ENCODE results near the gene MICOS13. TPM values are rescaled to one million over a fixed set of nuclear protein-coding genes. Genes with fewer than 3 reads are reported as not detected.
"Not testable (repeated sequence)": the region's sequence is repeated elsewhere in the genome, so short reads cannot be mapped to it uniquely, and the experiment has no call there.

Gene MICOS13
- total RNA-seq, 4 donors from 2014 or later, result 46.4 to 70.0 (median 59.3) TPM

DNA sequence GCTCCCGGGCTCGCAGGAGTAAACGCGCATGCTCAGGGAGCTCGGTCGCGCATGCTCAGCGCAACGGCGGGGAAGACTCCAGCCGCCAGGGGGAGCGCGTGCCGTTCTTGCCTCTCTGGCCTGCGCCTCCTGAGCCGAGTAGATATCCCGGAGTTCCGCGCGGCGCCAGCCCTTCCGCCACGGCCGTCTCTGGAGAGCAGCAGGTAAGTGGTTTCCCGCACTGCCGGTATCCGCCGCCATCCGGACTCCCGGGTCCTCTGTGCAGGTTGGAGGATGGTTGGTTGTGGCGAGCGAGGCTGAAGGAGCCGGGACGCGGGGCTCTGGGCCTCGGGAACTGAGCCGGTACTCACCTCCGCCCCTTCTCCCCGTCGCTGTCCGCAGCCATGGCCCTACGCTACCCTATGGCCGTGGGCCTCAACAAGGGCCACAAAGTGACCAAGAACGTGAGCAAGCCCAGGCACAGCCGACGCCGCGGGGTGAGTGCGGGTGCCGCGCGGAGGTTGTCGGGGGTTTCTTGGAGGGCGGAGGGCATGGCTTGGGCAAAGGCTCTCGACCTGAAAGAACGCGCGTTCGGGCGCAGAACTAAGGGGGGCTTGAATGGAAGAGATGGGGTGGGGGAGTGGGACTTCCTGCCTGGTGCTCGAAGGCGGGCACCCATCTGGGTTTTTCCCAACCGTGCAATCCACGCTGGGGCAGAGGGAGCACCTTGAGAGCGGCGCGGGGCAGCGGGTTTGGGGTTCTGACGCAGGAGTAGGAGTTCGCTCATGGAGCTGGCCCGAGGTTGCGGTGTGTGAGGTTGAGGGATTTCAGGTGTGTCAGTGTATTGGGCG lies 10.0 kb upstream of the MICOS13 start, which contains the start of gene RPL36:
Gene RPL36, plus strand, starts transcription at position 171 of the 830 bp plus-strand sequence. Its CDS starts 213 bp downstream, at position 384.
- peak; percentile 99 for DNase-seq (ENCODE audit: extremely low spot score)
- WGBS, result 2% methylated on average over 54 of the region's 73 CpGs
- Histone ChIP-seq H3K27me3 (no peaks in the 10 kb centered on the region), H3K4me1 (peaks cover 25 to 63% (median 53%) of the 10 kb centered on the region in 4 donors), H3K4me3 (peak within 1 kb of the TSS; percentile 61 to 73 (median 66)), H3K27ac (replicated peaks in 1 of 4) (peak within 1 kb of the TSS; percentile 86 to 91 (median 90)), H3K36me3 (peaks cover 23 to 39% (median 38%) of the 10 kb centered on the region in 4 donors), H3K9me3 (no peaks in the 10 kb centered on the region)
- TF ChIP-seq POLR2AphosphoS5 (IDR thresholded peaks at IDR 0.05) (peak; percentile 98), EP300 (IDR thresholded peaks at IDR 0.05) (no peak), POLR2A (IDR thresholded peaks at IDR 0.05; ENCODE audit: low read depth) (peak; percentile 86)
- TF ChIP-seq, protein P1, sequence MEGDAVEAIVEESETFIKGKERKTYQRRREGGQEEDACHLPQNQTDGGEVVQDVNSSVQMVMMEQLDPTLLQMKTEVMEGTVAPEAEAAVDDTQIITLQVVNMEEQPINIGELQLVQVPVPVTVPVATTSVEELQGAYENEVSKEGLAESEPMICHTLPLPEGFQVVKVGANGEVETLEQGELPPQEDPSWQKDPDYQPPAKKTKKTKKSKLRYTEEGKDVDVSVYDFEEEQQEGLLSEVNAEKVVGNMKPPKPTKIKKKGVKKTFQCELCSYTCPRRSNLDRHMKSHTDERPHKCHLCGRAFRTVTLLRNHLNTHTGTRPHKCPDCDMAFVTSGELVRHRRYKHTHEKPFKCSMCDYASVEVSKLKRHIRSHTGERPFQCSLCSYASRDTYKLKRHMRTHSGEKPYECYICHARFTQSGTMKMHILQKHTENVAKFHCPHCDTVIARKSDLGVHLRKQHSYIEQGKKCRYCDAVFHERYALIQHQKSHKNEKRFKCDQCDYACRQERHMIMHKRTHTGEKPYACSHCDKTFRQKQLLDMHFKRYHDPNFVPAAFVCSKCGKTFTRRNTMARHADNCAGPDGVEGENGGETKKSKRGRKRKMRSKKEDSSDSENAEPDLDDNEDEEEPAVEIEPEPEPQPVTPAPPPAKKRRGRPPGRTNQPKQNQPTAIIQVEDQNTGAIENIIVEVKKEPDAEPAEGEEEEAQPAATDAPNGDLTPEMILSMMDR (IDR thresholded peaks at IDR 0.05), result peak; percentile 96 to 99 (median 98)
- intact Hi-C loops (cut with DNase I), result no loop called here

DNA sequence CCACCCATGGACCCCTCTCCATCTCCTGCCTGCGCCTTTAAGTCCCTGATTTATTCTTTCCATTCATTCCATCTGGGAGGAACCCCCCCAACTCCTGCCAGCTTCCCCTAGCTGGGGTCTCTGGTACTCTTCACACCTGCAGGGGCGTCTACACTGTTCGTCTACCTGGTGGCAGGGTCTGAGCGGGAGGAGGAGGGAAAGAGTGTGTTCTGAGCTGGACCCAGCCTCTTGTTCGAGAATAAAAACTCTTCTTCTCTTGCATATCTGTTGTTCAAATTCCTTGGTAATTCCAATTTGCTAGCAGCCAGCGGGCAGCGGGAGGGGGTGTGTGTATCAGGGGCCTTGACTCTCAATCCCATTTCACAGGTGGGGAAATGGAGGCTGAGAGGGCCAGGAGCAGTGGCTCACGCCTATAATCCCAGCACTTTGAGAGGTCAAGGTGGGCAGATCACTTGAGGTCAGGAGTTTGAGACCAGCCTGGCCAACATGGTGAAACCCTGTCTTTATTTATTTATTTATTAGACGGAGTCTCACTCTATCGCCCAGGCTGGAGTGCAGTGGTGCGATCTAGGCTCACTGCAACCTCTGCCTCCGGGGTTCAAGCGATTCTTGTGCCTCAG lies 8.1 kb upstream of the MICOS13 start:
- H3K4me3 ChIP-seq; intact Hi-C loops (cut with DNase I); H3K9me3 ChIP-seq; H3K27me3 ChIP-seq; DNase-seq (ENCODE audit: extremely low spot score); H3K27ac ChIP-seq (replicated peaks in 1 of 4): not testable (repeated sequence)
- H3K36me3 ChIP-seq, result peaks cover 4 to 19% (median 19%) of the 10 kb centered on the region in 4 donors
- H3K4me1 ChIP-seq, result peaks cover 25 to 54% (median 48%) of the 10 kb centered on the region in 4 donors
- WGBS, result 94% methylated on average over 13 of the region's 13 CpGs

DNA sequence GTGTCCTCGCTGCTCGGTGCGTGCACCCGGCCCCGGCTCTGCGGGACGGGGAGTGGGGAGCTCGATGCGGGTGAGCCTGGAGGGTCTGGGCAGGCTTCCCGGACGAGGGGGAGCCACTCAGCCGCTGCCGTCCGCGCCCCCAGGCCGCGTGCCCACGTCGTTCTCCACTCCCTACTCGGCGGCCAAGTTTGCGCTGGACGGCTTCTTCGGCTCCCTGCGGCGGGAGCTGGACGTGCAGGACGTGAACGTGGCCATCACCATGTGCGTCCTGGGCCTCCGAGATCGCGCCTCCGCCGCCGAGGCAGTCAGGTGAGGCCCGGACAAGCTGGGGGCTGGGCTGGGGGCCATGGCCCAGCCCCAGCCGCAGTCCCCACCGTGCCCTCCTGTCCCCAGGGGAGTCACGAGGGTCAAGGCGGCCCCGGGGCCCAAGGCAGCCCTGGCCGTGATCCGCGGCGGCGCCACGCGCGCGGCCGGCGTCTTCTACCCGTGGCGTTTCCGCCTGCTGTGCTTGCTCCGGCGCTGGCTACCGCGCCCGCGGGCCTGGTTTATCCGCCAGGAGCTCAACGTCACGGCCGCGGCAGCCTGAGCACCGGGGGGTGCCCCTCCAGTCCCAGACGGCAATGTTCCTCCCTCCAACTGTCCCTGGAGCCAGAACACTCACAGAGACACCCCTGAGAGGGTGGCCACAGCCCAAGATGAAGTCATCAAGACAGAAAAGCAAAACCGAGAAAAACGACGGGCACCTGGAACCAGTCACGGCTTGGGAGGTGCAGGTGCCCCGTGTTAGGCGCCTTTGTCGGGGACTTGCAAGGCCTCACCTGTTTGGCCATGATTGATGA lies 7.3 kb upstream of the MICOS13 start:
- Histone ChIP-seq H3K4me3 (peak overlapping the region; percentile 63 to 72 (median 66)), H3K27ac (replicated peaks in 1 of 4) (peak overlapping the region; percentile 82 to 89 (median 85)), H3K36me3 (peaks cover 0 to 11% (median 11%) of the 10 kb centered on the region in 4 donors), H3K27me3 (no peaks in the 10 kb centered on the region), H3K4me1 (peaks cover 20 to 46% (median 41%) of the 10 kb centered on the region in 4 donors), H3K9me3 (no peaks in the 10 kb centered on the region)
- no peak for DNase-seq (ENCODE audit: extremely low spot score)
- intact Hi-C loops (cut with DNase I), result no loop called here
- 85% methylated on average over 12 of the region's 76 CpGs for WGBS
- TF ChIP-seq POLR2AphosphoS5 (IDR thresholded peaks at IDR 0.05) (peak in 1 of 2 donors; percentile 3), EP300 (IDR thresholded peaks at IDR 0.05) (no peak), POLR2A (IDR thresholded peaks at IDR 0.05; ENCODE audit: low read depth) (no peak)
- TF ChIP-seq, protein P1 (IDR thresholded peaks at IDR 0.05), result peak in 1 of 3 experiments; percentile 4

DNA sequence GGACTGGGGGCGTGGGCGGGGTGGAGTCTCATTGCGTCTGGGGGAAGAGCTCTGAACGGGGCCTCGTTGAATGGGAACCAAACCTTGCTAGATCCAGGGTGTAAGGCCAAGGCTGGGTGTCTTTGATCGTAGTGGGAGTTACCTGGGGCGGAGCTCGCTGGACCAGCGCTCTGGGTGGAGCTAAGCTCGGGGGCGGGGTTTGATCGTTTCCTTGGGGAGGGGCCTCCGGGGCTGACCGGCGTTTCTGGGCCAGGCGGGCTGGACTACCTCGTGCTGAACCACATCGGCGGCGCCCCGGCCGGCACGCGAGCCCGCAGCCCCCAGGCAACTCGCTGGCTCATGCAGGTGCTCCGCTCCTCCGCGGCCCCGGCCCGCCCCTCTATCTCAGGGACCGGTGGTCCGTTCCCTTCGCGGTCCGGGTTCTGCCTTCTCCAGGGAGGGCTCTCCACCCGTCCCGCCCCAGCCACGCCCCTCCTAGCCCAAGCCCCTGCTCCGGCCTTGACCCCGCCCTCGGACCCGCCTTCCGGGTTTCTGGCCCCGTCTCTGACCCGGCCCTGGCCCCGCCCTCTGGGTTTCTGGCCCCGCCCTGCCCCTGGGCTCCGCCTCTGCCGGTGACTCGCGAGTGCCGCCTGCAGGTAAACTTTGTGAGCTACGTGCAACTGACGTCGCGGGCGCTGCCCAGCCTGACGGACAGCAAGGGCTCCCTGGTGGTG lies 6.5 kb upstream of the MICOS13 start:
- intact Hi-C loops (cut with DNase I), result no loop called here
- WGBS, result 0% methylated on average over 26 of the region's 59 CpGs
- Histone ChIP-seq H3K36me3 (peaks cover 0 to 4% (median 3%) of the 10 kb centered on the region in 4 donors), H3K27me3 (no peaks in the 10 kb centered on the region), H3K27ac (replicated peaks in 1 of 4) (peak overlapping the region; percentile 82 to 89 (median 85)), H3K4me1 (peaks cover 12 to 39% (median 35%) of the 10 kb centered on the region in 4 donors), H3K9me3 (no peaks in the 10 kb centered on the region), H3K4me3 (peak overlapping the region; percentile 63 to 72 (median 66))
- DNase-seq (ENCODE audit: extremely low spot score), result peak; percentile 100
- TF ChIP-seq POLR2AphosphoS5 (IDR thresholded peaks at IDR 0.05) (peak; percentile 42 to 73), EP300 (IDR thresholded peaks at IDR 0.05) (no peak)
- TF ChIP-seq, protein P1 (IDR thresholded peaks at IDR 0.05), result peak; percentile 78 to 93 (median 85)

All from esophagus muscularis mucosa (tissue), 4 donors.